ENCODE results near the gene FRMD4A.
"Not testable (repeated sequence)": the region's sequence is repeated elsewhere in the genome, so short reads cannot be mapped to it uniquely, and the experiment has no call there.

Gene FRMD4A

DNA sequence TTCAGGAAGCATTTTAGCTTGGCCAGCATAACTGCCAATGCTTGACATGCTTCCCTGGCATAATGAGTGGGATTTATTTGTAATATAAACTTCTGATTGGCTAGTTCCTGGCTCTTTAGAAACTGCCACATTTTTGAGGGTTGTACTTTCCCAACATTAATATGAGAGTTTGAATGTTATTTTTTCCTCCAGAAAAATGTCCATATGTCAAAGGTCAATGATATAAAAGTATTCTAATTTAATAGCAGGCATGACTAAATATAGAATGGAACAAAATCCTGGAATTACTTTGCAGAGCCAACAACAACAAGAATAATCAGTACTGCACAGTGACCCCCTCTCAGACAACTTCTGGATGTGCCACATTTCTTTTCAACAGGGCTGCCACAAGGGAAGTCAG lies 391.3 kb downstream of the FRMD4A start:
- DNase-seq, result no peak

DNA sequence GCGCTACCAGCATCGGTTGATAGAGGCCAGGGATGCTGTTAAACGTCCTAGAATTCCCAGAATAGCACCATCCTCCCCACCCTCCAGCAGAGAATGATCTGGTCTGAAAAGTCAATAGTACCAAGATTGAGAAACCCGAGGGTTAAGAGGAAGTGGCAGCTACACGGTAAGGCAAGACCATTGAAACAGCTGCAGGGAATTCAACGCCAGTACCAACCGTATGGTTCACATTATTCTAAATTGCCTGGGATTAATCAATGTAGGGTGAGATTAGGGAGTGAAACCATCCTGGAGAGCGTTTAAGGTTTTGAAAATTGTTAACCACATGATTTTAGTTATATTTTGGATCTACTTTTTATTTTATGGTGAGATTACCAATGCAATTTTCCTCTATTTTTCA lies 391.8 kb downstream of the FRMD4A start:
- no peak for DNase-seq

DNA sequence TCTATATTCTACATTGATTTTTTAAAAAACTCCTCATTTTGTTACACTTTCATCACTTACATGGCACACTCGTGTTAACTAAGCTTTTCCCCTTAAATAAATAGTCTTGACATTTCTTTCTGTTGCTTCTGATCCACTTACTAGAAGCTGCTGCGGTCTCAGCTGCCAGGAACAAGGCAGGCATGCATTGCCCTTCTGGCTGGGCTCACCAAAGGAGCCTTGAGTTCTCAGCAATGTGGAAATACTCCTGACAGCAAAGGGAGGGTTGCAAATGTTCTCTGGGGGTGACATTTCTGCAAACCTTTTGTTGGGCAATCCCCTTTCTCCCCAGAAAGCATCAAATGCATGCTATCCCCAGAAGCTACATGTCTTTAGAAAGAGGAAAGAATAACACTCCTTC lies 393.9 kb downstream of the FRMD4A start:
- no peak for DNase-seq

DNA sequence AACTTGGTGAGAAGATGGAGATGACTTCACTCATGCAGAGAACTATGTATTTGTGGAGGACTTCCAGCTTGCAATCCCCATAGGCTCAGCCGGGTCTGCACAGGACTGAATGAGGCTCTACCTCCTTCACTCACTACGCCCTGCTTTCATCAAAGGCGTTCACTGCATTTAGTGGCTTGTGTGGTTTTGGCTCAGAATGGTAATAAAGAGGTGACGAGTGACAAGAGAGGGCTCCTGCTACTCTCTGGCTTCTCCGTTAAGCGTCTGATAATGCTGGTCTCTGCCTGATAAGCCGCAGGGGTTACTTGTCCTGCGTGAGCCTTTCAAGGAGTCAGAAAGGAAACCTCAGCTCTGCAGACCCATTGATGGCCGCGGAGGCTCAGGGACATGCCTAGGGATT lies 400.6 kb downstream of the FRMD4A start:
- peak; percentile 48 for DNase-seq

DNA sequence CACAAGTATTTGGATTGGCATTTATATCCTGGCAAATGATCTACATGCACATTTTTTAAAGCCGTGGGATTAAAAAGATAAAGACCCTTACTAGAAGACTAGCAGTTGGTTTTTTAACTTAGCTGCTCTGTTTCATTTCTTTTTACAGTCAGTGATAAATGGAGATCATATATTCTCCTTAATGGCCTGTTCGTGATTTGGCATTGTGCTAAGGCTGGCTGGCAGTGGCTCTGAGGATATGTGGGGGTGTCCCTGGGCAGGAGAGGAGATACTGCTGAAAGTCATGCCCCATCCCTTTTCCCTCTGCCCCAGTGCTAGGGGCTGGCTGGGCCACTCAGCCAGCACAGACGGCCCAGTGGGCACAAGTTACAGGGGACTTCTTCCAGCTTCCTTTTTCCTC lies 402.3 kb downstream of the FRMD4A start:
- DNase-seq, result no peak

DNA sequence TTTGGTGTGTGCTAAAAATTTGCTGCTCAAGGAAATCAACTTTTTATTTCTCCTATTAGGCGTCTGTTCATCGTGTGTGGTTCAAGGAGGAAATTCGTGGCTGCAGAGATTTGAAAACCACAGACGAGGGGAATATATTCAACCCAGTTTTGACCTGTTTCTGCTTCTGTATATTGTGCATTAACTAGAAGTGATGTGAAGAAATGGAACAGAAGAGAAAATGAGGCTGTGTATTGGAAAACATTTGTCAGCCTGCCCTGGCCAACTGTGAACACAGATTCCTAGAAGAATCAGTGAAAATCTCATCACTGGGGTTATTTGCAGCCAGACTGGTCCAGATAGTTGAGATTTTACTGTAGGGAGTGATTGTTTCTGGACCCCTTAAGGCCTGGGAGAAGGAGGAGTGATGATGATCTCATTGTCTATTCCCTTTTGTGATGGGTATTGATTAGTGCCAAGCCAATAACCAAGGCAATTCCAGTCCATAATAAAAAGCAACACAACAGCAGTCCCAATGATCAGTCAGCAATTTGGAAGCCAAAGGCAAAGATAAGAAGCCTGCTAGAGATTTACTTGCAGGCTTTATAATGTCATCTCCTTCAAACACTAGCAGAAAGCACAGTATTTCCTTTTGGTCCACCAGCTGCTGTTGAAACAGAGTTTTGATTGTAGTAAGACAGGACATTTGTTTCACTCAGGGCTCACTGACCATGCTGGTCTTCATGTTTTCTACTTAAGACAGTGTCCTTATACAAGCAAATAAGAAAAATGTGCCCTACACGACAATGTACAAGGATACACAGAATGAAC lies 404.5 kb downstream of the FRMD4A start:
- DNase-seq, result no peak

DNA sequence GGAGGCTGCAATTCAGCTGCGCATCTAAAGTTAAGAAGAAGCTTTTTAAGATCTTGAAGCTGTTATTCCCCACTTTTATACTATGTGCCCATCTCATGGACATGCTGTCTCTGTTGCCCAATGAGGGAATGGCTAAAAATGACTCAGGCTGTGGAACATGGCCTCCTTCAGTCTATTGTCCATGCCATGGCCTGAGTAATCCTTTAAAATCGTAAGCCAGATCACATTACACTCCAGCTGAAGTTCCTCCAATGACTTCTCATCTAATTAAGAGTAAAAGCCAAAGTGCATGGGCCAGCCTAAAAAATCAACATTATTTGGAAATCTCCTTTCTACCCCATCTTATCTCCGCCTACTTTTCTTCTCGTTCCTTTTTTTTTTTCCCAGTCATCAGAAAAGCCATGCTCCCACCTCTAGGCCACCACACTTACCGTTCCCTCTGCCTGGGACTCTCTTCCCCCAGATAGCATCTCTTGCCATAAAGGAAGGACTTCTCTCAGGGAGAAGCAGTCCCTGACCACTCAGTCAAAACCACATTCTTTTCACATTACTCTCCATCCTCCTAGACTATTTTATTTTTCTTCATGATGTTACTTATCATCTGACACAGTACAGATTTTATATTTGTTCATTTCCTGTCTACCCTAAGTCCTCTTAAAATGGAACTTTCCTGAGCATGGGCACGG lies 406.5 kb downstream of the FRMD4A start:
- DNase-seq, result no peak

DNA sequence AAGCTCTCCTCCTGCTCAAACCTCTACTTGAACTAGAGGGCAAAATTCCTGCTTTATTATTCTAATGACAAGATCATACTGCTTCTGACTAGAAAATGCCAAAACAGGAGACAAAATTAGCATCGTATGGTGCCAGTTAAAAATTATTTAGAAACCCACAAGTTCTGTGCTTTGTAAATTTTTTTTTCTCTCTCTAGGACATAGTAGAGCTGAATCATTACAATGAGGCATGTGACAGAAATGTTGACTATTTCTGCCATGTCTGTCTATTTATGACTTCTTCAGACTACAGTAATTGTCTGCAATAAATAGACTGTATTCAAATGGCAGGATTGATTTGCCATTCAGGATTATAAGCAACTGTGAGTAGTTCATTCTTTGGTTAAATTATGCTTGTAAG lies 408.1 kb downstream of the FRMD4A start:
- DNase-seq, result no peak

DNA sequence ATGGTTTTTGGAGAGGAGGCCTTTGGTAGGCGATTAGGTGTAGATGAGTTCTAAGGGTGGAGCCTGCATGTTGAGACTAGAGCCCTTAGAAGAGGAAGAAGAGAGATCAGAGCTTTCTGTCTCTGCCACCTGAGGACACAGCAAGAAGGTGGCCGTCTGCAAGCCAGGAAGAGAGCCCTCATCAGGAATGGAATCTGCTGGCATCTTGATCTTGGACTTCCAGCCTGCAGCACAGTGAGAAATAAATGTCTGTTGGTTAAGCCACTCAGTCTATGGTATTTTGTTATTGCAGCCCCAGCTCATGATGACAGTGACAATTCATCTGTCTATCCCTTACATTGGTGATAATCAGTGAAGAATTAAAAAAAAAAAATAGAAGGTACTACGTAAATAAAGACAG lies 408.8 kb downstream of the FRMD4A start:
- no peak for DNase-seq

DNA sequence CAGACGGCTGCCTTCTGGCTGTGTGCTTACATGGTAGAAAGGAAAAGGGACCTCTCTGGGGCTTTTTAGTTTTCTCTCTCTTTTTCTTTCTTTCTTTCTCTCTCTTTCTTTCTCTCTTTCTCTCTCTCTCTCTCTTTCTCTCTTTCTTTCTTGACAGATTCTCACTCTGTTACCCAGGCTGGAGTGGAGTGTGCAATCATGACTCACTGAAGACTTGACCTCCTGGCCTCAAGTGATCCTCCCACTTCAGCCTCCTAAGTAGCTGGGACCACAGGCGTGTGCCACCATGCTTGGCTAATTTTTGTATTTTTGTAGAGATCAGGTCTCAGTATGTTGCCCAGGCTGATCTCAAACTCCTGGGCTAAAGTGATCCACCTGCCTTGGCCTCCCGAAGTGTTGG lies 409.6 kb downstream of the FRMD4A start:
- not testable (repeated sequence) for DNase-seq

DNA sequence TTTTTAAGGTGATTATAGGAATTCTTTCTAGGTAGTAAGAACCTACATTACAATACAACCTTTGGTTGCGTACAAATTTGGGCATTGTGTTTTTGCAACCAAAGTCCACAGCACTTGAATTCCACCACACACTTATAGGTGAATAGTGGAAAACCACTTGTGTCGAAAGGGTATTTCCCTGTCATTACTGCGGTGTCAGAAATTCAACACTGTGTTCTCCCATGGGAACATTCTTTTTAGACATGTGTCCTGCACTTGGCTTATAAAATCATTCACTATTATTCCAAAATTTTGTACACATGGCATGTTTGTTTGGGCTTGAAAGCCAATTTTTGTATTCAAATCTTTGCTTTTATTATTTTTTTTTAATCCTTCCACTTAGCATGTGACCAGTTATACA lies 410.3 kb downstream of the FRMD4A start:
- DNase-seq, result no peak

DNA sequence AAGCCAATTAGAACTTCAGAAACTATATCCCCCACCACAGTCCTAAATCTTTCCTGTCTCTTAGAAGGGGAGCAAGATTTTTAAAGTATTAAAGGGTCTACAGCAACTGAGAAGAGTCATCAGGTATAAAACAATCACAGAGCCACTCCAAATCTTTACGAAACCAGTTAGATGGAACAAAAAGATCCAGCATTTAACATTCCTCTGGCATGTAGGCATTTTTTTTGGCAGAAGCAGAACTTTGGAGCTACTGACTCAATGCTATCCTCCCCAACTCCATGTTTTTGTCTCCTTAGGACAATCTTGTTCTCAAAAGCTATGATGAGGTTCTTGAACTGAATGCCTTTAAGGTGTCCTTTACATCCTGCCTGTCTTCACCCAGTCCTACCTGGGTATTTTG lies 410.7 kb downstream of the FRMD4A start:
- no peak for DNase-seq

DNA sequence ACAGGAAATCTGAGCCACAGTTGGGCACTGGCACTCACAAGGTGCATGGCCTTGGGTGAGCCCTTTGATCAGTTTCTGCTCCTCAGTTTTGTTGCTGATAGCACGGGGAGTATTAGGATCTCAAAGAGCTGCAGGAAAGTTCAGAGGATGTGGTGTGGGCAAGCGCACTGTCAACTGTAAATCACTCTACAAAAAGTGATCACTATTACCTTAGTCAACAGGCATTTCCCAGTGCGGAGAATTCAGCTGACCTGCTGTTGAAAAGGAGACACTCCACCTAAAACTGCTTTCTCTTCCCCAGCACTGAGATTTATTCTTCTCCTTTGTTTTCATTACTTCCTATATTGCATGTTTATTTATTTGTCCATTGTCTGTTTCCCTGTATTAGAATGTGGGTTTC lies 412.9 kb downstream of the FRMD4A start:
- DNase-seq, result no peak

DNA sequence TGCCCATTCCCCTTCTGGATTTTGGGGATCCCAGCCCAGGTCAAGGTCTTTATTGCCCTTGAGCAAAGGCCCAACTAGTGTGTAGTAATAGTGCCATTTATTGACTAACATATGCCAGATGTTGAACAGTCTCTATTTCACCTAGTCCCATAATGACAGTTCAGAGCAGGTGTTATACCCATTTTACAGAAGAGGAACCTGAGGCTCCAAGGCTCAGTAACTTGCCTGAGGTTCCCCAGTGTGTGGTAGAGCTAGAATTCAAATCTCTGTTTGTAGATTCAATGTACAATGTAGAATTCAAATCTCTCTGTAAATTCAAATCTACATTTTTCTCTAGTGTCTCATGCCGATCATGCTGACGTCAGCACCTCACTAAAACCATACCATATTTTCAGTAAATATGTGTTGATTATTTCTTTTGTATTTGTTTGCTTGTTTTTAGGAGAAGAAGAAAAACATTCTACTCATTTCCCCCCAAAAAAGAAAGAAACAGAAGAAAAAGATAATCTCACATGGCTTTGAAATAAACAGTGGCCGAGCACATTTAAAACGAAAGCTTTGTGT lies 414.3 kb downstream of the FRMD4A start:
- no peak for DNase-seq

DNA sequence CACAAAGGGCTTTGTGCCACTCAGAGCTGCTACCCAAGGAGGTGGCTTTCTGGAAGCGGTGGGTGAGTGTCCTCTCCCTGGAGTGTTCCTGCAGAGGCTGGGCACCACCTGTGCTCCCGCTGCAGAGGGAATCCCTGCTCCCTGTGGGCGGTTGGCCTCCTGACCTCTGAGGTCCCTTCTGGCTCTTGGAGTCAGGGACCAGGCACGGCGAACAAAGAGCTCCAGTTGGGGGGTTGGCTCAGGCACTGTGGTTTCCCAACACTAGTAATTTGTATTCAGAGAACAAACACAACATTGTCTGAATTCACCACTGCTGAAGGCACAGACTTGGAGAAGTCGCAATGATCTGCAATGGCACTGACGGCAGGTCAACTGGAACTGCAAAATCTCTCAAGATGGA lies 415.0 kb downstream of the FRMD4A start:
- peak; percentile 40 for DNase-seq

DNA sequence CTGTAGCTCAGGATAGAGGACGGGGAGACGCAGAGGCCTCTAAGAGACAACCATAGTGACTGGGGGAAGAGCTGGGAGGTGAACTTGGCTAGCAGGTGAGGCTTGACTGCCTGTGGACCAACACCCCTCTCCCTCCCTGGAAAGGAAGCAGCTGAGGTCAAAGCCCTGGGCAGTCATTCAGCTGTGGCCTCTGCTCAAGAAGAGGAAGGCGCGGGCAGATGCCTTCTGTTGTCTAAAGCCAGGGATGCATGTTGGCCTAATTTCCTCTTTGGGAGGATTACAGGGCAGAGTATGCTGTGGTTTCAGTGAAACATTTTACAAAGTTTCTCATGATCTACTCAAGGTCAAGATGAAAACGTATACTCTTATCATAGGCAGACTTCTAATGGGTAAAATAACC lies 416.8 kb downstream of the FRMD4A start:
- no peak for DNase-seq

DNA sequence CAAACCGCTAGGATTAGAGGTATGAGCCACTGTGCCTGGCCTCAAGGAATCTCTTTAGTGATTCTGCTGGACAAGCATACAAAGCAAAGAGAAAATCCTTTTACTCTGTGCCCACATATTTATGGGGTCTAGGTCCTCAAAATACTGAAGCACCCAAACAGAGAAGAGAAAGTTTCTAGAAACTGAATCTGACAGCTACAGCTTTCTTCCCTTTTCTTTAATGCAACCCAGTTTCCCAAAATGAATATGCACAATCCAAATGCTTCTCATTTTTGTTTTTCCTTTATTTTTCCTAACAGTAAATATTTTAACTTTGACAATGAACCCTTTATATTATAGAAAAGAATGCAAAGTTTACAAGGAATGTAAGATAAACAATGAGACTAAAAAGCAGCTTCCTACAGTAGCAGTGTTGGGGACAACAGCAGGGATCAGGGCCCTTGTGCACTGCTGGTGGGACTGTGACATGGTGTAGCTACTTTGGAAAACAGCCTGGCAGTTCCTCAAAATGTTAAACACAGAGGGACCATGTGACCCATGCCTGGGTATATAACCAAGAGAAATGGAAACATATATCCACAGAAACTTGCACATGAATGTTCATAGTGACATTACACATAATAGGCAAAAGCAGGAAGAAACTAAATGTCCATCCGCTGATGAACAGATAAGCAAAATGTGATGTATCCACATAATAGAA lies 418.8 kb downstream of the FRMD4A start:
- DNase-seq, result no peak

DNA sequence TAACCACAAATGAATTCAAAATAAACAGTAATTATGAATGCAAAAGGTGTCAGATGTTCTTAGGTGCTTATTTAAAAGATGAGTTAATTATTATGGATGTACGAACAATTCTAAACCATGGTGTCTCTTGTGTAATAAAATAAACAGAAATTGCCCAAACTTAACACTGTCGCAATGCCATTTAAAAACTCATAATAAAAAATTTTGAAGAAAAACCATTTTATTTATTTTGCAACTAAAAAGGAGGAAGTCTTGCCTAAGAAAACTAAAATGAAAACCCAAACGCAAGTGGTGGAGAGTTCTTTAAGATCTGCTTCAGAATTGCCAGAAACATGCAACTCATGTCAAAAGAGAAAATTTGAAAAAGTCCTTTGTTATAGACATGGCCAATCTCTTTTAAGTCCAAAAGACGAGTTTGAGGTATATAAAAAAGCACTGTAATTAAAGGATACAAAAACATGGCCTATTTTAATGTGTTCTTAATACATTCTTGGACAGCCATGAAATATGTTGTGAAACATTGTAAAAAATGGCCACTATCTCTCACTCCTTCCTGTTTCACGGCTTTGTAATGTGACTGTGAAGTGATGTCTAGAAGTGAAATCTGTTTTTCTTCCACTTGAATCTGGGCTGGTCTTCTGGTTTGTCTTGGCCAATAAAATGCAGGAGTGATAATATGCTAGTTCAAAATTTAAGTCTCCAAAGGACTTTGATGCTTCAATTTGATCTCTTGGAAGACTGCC lies 421.0 kb downstream of the FRMD4A start:
- no peak for DNase-seq

DNA sequence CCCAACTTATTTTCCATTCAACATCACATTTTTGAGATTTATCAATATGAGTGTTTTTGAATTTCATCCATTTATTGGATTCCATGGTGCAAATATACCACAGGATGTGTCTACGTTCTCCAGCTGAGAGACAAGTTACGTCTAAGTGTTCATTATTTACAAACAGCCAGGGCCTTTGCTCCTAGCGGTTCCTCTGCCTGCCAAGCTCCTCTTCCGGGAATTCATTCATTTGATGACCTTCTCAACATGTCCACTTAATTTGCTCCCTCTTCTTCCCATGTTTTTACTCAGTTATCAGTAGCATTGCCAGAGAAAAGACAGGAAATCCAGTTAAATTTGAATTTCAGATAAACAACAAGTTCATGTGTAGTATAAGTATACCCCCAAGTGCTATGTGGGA lies 422.2 kb downstream of the FRMD4A start:
- no peak for DNase-seq

DNA sequence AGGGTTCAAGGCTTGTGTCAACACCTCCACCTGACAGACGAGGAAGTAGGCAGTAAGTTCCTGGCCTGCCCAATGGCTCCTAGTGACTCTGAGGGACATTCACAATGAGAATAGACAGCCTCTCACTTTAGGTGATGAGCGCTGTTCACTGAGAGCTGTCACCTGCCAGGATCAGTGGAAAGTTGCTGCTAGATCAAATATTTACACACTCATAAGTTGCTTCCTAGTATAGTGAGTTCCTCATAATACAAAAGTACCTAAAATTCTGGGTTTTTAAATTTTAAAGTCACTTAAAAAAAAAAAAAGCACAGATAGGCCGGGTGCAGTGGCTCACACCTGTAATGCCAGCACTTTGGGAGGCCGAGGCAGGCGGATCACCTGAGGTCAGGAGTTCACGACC lies 423.2 kb downstream of the FRMD4A start:
- no peak for DNase-seq

DNA sequence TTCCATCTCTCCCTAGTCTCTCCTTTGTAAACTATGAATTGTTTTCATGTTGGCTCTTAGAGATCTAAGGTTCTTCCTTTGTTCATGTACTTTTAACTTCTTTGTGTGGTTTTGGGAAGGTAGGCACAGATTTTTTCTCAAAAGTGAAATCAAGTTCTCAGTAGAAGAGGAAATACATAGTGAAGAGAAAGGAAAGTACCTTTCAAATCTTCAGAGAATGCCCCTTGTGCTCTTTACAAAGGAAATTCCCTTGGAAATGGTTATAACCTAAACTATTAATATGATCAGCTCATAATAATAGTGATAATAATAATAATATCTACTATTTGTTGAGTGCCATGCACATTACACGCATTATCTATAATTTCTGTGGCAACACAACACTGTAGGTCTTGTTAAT lies 425.4 kb downstream of the FRMD4A start:
- DNase-seq, result no peak

DNA sequence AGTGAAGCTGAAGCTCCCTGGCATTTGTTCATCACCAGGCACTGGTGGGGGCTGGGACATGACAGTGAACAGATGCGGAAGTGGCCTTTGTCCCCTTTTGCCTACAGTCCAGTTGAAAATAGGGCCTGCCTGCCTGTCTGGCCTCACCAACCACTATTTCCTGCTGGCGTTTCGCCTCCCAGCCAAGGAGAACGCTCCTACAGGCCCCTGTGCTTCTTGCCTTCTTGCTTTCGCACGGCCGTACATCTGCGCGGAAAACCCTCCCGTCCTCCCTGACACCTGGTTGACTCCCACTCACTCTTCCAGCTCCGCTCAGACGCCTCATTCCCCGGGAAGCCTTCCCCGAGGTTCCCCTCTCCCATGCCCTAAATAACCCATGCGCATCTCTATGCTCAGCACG lies 426.7 kb downstream of the FRMD4A start:
- DNase-seq, result no peak
